Globus pallidus (tissue), 1 donor: ENCODE data around the gene PKIB.

Source experiments
- DNase-seq: peaks from one replicate; pipeline ENCODE4 v3.0.0-alpha.2; 2015; ENCODE audit warnings: low spot score

The PKIB gene

DNA sequence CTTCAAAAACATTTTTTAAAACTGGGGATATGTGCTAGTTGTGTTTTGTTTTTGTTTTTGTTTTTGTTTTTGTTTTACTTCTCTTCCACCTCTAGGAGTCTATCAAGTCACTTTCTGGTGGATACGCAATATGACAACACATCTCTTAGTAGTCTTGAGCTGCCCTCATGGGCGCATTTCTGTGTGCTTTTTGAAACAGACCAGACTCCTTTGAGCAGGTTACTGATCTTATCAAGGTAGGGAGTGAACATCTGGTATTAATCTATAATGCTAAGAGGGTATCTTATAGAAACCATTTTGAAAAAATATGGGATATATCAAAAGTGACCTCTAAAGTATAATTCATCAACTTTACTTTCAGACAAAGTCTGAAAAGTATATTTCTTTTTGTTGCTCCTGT, 56.2 kb downstream of the PKIB start:
- no peak for DNase-seq

DNA sequence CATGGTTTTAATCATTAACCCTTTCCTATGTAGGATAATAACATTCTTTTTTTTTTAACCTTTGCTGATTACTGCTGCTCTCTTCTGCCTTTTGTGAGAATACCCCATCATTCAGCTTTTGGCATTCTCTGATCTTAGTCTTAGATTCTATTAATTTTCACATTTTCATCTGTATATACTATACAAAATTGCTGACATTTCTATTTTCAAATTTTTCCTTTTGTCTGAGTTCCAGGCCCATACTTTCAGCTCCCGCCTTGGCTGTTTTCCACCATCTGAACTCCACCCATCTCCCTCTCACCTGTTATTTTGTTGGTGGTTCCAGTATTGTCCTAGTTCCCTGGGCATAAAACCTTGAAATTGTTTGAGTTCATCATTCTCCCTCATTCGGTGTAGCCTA, 59.2 kb downstream of the PKIB start:
- no peak for DNase-seq

DNA sequence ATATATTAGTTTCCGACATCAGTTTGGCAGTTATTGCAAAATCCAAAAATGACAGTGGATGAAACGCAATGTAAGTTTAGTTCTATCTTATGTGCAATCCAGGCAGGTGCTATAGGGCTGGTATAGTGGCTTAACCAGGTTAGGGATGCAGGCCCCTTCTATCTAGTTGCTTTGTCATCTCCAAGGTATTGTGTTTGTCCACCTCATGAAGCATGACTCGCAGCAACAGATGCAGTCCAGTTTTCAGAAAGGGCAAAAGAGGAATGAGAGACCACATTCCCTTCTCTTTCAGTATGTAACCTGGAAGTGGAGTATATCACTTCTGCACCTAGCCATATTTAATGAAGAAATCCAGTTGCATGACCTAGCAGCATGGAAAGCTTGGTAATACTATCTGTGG, 59.7 kb downstream of the PKIB start:
- DNase-seq, result no peak

DNA sequence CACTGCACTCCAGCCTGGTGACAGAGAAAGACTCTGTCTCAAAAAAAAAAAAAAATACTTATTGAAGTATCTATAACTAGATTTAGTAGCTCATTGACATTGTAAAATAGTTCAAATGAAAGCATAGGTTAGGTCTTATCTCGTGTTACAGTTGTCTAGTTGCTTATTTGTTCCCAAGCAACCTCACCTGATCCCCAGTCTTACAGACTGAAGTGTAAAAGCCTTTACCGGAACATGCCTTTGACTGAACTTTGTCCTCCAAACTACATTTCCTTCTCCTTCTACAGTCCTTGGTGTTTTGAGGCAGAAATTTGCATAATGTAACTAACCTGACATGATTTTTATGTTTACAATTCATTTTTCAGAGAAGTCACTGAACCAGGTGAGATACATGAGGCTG, 61.0 kb downstream of the PKIB start:
- DNase-seq, result no peak

DNA sequence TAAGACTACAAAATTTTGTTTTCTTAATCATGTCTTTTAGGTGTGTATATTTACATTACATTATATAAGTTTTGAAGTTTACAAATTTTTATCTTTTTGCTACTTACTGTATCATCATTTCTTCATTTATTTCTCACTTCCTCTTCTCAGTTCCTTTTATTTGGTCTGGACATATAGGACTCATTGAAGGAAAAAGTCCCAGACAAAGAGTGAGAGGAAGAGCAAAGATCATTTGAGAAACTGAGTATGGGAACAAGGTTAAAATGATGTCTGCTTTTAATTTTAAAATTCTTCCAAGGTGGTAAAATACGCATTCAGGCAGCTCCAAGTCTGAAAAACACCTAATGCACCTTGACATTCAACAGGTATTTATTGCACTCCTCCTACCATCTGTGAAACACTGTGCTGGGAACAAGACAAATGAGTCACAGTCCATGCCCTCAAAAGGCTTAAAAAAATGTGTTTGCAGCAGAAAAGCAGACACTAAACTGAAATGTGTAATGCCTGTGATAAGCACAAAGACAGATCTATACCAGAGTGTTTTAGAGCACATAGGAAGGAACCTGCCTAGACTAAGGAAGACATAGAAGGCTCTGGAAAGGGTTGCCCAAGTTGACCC, 63.2 kb downstream of the PKIB start:
- DNase-seq, result no peak

DNA sequence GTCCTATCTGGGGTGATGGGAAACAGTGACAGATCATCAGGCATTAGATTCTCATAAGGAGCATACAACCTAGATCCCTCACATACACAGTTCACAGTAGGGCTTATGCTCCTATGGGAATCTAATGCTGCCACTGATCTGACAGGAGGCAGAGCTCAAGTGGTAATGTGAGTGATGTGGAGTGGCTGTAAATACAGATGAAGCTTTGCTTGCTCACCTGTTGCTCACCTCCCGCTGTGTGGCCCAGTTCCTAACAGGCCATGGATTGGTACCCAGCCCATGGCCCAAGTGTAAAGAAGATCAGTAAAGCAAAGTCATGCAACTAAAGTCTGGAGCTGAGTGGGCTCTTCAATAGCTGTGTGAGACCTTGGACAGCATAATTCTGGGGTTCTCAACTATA, 65.9 kb downstream of the PKIB start:
- no peak for DNase-seq

DNA sequence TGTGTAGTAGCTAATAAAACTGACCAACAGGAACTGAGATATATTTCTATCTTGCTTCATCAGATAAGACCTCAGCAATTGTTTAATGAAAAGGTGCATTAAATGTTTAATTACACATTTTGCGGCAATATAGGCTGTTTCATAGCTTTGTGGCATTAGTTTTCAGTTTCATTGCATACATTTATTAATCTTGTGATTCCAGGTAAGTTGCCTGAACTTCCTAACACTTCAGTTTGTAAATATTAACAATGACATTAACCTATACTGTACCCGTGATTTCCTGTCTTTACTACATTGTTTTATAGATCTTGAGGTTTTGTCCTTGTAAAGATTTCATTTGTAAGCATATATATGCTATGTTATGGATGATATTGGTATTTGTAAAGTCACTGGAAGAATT, 66.5 kb downstream of the PKIB start:
- no peak for DNase-seq

DNA sequence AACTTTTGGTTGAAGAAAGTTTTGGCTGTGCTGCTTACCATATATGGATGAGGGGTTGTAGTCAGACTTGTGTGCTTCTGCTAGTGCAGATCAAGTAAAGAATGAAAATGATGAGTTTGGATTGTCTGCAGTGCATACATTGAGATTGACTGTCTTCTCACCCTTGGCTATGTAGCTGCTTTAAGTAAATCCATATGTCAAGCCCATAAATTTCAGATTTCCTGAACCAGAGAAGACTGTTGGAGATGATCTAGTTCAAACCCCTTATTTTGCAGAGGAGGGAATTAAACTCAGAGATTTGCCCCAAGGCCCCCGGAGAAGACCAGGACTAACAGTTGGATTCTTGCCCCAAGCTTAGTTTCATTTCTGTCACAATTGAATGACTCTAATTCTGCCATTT, 67.2 kb downstream of the PKIB start:
- DNase-seq, result no peak

DNA sequence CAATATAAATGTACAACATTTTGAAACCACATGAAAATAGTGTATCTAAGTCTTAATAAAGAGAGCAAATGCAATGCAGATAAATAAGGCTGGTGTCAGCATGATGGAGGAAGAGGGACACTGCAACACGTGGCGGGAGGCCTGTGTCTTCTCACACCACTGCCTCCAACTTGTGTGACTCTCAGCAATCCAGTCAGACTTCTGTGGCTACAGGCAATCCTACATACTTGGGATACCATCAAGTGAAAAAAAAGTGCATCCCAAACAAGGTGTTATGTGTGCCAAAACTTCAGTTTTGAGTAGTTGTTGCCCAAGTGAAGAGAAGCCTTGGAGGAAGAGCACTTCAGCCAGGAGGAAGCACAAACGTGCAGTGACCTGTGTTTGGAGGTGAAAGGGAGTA, 68.6 kb downstream of the PKIB start:
- DNase-seq, result no peak

DNA sequence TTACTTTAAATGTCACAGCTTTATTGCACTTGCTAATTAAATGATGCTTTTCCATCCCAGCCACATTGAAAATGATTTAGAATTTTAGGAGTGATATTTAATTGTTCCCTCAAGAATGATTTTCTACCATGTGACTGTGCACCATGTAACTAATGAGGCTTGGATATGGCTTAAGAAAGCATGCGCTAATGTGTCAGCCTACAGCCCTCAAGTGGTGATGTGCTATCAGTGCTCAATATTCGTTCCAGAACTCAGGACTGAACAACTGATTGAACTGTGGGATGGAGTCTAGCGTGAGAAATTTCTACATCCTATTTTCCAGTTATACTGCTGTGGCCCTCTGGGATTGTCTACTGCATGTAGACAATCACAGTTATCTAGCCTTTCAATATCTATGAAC, 71.5 kb downstream of the PKIB start:
- no peak for DNase-seq

DNA sequence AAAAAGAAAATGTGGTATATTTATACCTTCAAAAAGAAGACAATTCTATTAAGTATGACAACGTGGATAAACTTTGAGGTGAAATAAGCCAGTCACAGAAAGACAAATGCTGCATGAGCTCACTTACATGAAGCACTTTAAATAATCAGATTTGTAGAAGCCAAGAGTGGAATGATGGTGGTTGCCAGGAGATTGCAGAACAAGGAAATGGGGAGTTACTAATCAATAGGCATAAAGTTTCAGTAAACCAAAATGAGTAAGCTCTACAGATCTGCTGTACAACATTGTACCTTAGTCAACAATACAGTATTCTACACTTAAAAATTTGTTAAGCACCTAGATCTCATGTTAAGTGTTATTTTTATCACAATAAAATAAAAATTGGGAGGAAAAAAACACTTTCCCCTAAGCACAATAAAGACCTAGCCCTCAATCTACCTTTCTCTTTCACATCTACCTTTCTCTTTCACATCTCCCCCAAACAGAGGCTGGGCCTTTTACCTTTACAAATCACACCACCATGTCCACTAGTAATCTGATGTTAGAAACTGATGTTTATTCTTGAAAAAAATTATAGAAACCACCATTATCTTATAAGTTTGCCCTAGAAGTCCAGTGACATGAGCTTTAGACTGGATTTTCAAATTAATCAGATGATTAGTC, 73.9 kb downstream of the PKIB start:
- no peak for DNase-seq

DNA sequence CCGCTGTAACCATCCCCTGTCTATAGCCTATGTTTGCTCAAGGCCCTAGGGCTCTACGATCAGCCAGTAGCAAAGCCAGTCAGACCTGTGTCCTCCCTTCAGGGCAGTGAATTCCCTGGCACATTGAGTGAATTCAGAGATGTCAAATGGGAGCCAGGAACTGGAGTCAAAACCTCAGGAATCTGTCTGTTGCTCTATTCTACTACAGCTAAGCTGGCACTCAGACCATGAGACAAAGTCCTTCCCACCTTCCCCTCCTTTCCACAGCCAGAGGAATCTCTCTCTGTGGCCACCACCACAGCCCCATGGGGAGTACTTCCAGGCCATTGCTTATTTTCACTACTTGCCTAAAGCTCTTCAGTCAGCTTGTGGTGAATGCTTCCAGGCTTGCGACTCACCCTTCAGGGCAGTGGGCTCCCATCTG, 82.0 kb downstream of the PKIB start:
- no peak for DNase-seq

DNA sequence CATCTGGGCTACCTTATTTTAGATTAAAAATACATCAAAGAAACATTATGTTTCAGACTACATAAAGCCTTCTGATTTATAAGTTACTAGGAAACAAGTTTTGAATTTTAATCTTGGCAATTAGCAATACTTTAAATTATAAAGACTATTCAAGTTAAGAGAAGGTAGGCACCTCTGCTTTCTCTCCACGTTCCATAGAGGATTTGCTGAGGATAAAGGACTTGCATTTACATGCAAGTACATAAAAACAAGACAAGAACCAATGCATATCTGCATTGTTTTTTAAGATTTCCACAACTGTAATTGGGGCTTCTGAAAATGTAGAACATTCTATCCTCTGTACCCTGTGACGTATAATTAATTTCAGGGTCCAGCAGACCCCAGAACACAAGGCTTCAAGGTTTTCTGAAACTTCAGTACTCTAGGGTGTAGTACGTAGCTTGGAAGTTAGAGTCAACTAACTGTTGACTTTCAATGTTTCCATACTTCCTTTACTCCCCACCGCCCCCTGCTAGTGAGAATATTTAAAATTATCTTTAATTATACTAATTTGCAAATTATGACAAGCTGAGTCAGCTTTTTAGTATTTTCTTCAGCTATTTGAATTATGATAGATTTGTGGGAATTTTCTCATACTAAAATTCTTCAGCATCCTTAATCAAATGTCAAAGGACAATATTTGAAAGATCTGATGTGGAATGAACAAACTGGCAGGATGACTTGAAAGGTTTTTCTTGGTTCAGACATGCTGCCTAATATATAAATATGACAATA, 82.8 kb downstream of the PKIB start:
- no peak for DNase-seq

DNA sequence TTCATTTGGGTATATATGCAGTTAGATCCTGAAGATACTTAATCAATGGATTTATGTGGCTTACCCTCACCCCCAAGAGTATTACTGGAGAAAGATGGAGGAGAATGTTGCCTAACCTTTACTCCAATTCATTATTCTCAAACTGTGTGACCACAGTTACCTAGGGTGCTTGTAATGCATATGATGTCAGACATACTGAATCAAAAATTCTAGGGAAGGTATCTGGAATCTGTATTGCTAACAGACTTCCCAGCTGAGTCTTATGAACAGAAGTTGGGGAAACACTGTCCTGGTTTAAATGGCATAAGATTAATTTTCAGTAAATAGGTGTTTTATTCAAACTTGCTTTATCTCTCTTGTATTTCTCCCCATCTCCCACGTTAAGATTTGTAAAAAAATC, 83.9 kb downstream of the PKIB start:
- no peak for DNase-seq

DNA sequence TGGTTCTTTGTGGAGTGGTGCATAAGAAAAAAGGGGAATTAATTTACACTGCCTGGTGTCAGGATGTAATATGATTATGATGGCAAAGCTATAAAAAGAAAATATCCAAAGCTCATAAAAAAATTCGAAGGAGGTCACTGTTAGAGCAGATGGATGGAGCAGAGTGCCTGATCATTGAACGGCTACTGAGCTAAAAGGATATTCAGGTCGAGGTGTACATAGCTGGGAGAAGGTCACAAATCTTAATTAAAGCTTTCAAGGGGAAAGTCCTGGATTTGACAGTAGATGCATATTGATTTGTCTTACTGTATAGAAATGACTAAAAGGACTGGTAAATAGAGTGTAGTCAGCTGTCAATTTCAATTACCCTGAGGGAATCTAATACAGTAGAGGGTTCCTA, 84.4 kb downstream of the PKIB start:
- DNase-seq, result no peak

DNA sequence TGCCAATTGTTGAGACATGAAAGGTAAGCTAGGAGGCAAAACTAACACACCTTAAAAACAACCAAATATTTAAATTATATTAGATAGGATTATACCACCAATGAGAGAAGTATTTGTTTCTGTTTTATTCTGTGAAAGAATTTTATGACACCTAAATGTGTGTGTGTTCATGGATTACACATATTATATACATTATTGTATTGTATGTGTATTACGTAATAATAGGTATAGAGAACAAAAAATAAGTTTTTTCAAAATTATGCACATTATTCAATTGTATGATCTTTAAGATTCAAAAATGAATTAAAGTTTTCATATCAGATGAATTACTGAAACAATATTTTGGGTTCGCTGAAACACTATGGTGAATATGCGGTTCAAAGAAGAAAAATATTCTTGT, 85.0 kb downstream of the PKIB start:
- no peak for DNase-seq

DNA sequence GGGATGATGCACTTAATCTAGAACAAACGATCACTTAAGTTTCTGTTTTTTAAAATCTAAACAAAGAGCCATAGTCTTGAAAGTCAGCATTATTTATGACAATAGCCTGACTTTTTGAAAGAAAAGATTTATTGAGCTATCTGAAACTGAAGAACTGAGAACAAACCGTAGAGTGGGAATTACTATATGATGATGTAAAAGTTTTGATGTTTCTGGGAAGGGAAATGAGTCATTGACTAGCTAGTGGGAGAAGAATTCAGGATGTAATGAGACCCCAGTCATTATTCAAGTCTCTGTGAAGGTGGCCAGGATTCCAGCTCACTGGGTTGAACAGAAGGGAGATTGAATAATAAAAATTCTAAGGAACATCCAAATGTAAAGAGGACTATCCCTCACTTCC, 85.9 kb downstream of the PKIB start:
- DNase-seq, result no peak

DNA sequence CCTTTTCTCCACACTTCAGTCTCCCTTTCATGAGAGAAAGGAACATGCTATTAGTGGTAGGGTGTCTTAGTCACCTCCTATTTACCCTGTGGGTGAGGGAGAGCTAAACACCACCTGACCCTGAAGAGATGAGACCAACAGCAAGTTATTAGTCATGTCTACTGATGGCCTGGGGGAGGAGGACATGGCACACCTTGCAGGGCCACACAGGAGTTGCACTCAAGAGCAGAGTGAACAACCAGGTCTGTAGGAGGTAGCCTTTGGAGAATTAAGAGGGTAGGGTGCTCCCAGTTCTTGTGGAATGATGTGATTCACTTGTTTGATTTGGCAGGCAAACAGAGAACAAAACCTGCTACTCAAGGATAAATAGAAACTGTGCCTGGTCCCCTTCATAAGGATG, 86.6 kb downstream of the PKIB start:
- DNase-seq, result no peak

DNA sequence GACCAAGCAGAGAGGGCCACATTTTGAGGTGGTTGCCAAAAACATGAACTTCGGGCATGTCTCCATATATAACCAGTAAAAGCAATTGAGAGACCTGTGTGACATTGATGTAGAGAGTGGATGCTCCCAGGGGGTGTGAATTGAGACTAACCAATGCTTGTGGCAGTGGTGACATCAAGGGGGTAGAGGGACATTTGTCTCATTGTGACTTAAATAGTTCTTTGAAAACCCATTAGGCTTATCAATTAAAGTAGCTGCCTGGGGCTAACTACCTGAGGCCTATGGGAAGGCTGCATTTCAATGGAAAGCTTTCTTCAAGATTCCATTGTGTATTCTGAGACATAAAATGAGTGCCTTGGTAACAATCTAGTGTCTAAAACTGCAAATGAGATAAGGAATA, 87.3 kb downstream of the PKIB start:
- DNase-seq, result no peak

DNA sequence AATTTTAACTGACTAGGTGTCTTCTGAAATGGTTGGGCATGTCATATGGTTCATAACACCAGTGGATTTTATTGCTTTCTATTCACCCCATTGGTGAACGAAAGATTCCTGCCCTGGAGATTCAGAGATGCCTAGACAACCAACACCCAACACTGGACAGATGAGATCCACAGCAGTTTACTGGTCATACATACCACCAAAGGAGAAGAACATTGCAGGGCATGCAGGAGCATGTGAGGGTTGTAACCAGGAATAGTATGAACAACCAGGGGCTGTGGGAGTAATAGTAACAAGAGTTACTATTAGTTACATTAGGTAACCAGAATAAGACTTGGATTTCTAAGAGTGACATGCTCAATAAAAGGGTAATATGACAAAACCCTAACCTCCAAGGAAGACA, 91.5 kb downstream of the PKIB start:
- DNase-seq, result no peak

DNA sequence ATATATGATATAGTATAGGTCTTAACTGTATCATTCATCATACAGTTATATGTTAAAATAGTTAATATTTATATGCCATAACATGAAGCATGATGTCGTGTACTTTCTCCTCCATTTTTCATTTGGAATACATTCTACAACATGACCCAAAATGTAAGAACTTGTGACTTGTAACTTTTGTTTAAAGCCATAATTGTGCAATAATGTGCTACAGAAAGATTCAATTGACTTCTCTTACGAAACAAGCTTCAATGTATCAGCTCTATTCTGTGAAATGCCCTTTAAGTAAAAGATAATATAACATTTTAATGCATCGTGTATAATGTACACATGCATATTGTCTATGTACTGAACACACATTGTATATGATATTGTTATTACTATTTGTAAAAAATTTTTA, 92.6 kb downstream of the PKIB start:
- no peak for DNase-seq

DNA sequence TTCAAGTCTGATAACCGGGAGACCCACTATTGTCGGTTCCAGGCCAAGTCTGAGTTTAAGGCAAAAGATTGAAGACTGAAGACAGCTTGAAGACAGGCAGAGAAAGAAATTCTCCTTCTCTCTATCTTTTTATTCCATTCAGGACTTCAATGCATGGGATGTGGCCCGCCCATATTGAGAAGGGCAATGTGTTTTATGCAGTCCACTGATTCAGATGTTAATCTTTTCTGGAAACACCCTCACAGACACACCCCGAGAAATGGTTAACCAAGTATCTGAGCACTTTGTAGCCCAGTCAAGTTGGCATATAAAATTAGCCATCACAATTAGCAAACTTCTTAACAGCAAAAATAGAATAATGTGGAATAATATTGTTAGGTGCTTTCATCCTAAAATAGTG, 93.9 kb downstream of the PKIB start:
- DNase-seq, result no peak

DNA sequence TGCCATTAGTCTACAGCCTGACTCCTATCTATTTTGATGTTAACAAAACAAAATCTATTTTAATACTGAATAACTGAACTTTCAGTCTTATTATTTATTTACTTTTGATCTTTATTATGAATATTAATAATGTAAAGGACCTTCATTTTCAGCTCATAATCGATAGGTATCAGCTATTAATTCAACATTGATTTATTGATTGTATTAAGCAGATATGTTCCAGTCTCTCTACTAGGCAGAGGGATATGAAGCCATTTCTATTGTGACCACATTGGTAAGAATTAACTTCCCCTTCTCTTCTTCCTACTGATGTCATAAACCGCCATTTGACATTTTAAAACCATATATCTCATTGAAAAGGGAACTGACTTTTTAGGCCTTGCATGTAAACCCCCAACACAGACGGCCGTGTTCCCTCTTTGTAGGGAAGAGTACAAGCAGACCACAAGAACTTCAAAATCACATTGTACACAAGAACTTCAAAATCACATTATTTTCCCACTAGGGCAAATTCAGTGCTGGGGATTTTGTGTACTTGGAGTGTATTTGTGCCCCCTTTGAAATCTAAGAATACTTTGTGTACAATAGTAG, 99.8 kb downstream of the PKIB start:
- no peak for DNase-seq
